DND-41 (cell line): Measurements from ENCODE around the gene SLK.

ENCODE experiments used
- ATAC-seq: fragments of 200-7000 bp; cut with Tn5 transposase; 3 replicates; pipeline ENCODE4 v1.9.1; 2021; ENCODE audit warnings: low read depth; ENCODE audit not compliant: insufficient read depth
- DNase-seq: peaks from one replicate; pipeline ENCODE4 v3.0.0-alpha.2; 2020
- H2AFZ ChIP-seq: 2 replicates; pipeline ENCODE4 v1.6.0; 2012; ENCODE audit warnings: low read depth, low read length
- H3K27ac ChIP-seq: 2 replicates; pipeline ENCODE4 v1.5.1; 2012; ENCODE audit warnings: low read length, inconsistent platforms
- H3K27me3 ChIP-seq: fragments of 200-600 bp; sonication (generic); 2 replicates; pipeline ENCODE4 v1.6.0; 2012; ENCODE audit warnings: low read length, mild to moderate bottlenecking, inconsistent platforms; ENCODE audit not compliant: insufficient read depth, poor library complexity
- H3K36me3 ChIP-seq: 2 replicates; pipeline ENCODE4 v1.5.1; 2012; ENCODE audit warnings: low read length, inconsistent platforms; ENCODE audit not compliant: insufficient read depth
- H3K4me1 ChIP-seq: 2 replicates; pipeline ENCODE4 v1.5.1; 2012; ENCODE audit warnings: mild to moderate bottlenecking, low read length; ENCODE audit not compliant: insufficient read depth
- H3K4me2 ChIP-seq: 2 replicates; pipeline ENCODE4 v1.6.0; 2012; ENCODE audit warnings: mild to moderate bottlenecking, moderate library complexity, low read length, inconsistent platforms; ENCODE audit not compliant: insufficient read depth
- H3K4me3 ChIP-seq, 2 experiments: fragments of 200-600 bp in 1 of 2; shearing (Covaris generic) in 1 of 2; 2 replicates each; pipeline ENCODE4 v1.5.1; 2012 to 2016; ENCODE audit warnings: inconsistent platforms in 2 of 2, low read length in 2 of 2, mild to moderate bottlenecking in 2 of 2, low read depth in 1 of 2, moderate library complexity in 1 of 2
- H3K79me2 ChIP-seq: 2 replicates; pipeline ENCODE4 v1.6.0; 2012; ENCODE audit warnings: low read length, inconsistent platforms; ENCODE audit not compliant: insufficient read depth
- H3K9ac ChIP-seq: 2 replicates; pipeline ENCODE4 v1.6.0; 2012; ENCODE audit warnings: low read depth, mild to moderate bottlenecking, inconsistent platforms, low read length, moderate library complexity
- H3K9me3 ChIP-seq: 2 replicates; pipeline ENCODE4 v1.5.1; 2012; ENCODE audit warnings: low read length, moderate library complexity, mild to moderate bottlenecking, inconsistent platforms; ENCODE audit not compliant: insufficient read depth, severe bottlenecking
- H4K20me1 ChIP-seq: 2 replicates; pipeline ENCODE4 v1.6.0; 2012; ENCODE audit warnings: low read length; ENCODE audit not compliant: insufficient read depth
- EZH2 ChIP-seq: IDR thresholded peaks from 3 replicates; pipeline ENCODE4 v1.6.1; 2012; ENCODE audit warnings: borderline replicate concordance, low read depth, mild to moderate bottlenecking, moderate library complexity, low read length, inconsistent platforms; ENCODE audit not compliant: severe bottlenecking
- TF ChIP-seq, protein P1 (sequence below): IDR thresholded peaks from 2 replicates; pipeline ENCODE4 v1.5.1; 2012; ENCODE audit warnings: borderline replicate concordance, low read length, moderate library complexity, mild to moderate bottlenecking; ENCODE audit not compliant: poor library complexity, severe bottlenecking; ENCODE audit errors: extremely low read depth

Gene SLK

GRCh38 chr10:104040382-104040781 lies 73.4 kb downstream of the SLK start:
- H3K9ac ChIP-seq: no peak overlapping the region
- H2AFZ ChIP-seq: no peak overlapping the region
- H3K79me2 ChIP-seq: no peaks in the 10 kb centered on the region
- no peak overlapping the region for H3K27ac ChIP-seq
- no peaks in the 10 kb centered on the region for H3K36me3 ChIP-seq
- H3K4me2 ChIP-seq: no peak overlapping the region
- TF ChIP-seq, protein P1, sequence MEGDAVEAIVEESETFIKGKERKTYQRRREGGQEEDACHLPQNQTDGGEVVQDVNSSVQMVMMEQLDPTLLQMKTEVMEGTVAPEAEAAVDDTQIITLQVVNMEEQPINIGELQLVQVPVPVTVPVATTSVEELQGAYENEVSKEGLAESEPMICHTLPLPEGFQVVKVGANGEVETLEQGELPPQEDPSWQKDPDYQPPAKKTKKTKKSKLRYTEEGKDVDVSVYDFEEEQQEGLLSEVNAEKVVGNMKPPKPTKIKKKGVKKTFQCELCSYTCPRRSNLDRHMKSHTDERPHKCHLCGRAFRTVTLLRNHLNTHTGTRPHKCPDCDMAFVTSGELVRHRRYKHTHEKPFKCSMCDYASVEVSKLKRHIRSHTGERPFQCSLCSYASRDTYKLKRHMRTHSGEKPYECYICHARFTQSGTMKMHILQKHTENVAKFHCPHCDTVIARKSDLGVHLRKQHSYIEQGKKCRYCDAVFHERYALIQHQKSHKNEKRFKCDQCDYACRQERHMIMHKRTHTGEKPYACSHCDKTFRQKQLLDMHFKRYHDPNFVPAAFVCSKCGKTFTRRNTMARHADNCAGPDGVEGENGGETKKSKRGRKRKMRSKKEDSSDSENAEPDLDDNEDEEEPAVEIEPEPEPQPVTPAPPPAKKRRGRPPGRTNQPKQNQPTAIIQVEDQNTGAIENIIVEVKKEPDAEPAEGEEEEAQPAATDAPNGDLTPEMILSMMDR: no peak
- TF ChIP-seq EZH2: no peak
- H4K20me1 ChIP-seq: no peaks in the 10 kb centered on the region; the same call in 1 of the 2 replicates
- DNase-seq (no peak), ATAC-seq (no peak)
- no peak overlapping the region for H3K4me3 ChIP-seq
- H3K27me3 ChIP-seq: peaks cover 17% of the 10 kb centered on the region
- no peaks in the 10 kb centered on the region for H3K9me3 ChIP-seq
- no peaks in the 10 kb centered on the region for H3K4me1 ChIP-seq

- Histone ChIP-seq H3K36me3 (no peaks in the 10 kb centered on the region), H3K9ac (no peak overlapping the region), H3K4me3 (no peak overlapping the region), H2AFZ (no peak overlapping the region), H3K4me1 (no peaks in the 10 kb centered on the region), H3K27me3 (peaks cover 17% of the 10 kb centered on the region), H3K27ac (no peak overlapping the region), H3K9me3 (no peaks in the 10 kb centered on the region), H3K79me2 (no peaks in the 10 kb centered on the region), H3K4me2 (no peak overlapping the region), H4K20me1 (no peaks in the 10 kb centered on the region; the same call in 1 of the 2 replicates)
- DNase-seq: no peak
- ATAC-seq: no peak
- TF ChIP-seq, protein P1: no peak
- TF ChIP-seq EZH2: no peak
Observed at GRCh38 chr10:104040862-104041789, 74.2 kb downstream of the SLK start.

- Histone ChIP-seq H3K27ac (no peak overlapping the region), H3K4me1 (no peaks in the 10 kb centered on the region), H3K27me3 (peaks cover 17% of the 10 kb centered on the region), H4K20me1 (no peaks in the 10 kb centered on the region; the same call in 1 of the 2 replicates), H3K9me3 (no peaks in the 10 kb centered on the region), H3K79me2 (no peaks in the 10 kb centered on the region), H3K9ac (no peak overlapping the region), H3K36me3 (no peaks in the 10 kb centered on the region), H2AFZ (no peak overlapping the region), H3K4me2 (no peak overlapping the region), H3K4me3 (no peak overlapping the region)
- DNase-seq: no peak
- TF ChIP-seq EZH2: no peak
- TF ChIP-seq, protein P1: no peak
- no peak for ATAC-seq
Observed at GRCh38 chr10:104041891-104042535, 75.1 kb downstream of the SLK start.
